HCT116 (cell line): ENCODE measurements around the gene ABCC11. TPM values are rescaled to one million over a fixed set of nuclear protein-coding genes. Genes with fewer than 3 reads are reported as not detected.
A peak's percentile ranks its signal among the peaks of the same experiment; 100 is the strongest.

Experiments
- ATAC-seq: fragments of 200-7000 bp; cut with Tn5 transposase; 2 replicates; pipeline ENCODE4 v1.9.1; 2020; ENCODE audit warnings: mild to moderate bottlenecking, moderate library complexity
- BruUV-seq: library from RNA; stranded (reverse); fragments of 400-500 nt; replicated peaks from 2 replicates; lab custom pipeline; 2021; lab: Mats Ljungman, UMichigan
- CTCF ChIA-PET: fragments of 300-600 bp; sonication (Branson Sonifier 250); formaldehyde crosslinking; loops from one replicate; lab custom pipeline; 2021; ENCODE audit warnings: antibody characterized with exemption; lab: Charles Lee
- POLR2A ChIA-PET: fragments of 300-600, 350-600 bp; sonication (Branson Sonifier 250); formaldehyde crosslinking; loops from one replicate; lab custom pipeline; 2021; ENCODE audit warnings: antibody characterized with exemption; lab: Charles Lee
- RAD21 ChIA-PET, 2 experiments: fragments of 300-600 bp; sonication (Branson Sonifier 250); formaldehyde crosslinking; loops; one replicate each; lab custom pipeline; 2023; ENCODE audit warnings: low total read pairs in 2 of 2; ENCODE audit not compliant: uncharacterized antibody in 2 of 2, unreplicated experiment in 2 of 2, low non-redundant PET in 1 of 2; lab: Charles Lee
- DNase-seq: peaks from one replicate; pipeline ENCODE4 v3.0.0-alpha.2; 2010; ENCODE audit warnings: low read depth, low spot score
- H2AFZ ChIP-seq: fragments of 200-600 bp; shearing (Covaris generic), sonication (generic); 2 replicates; pipeline ENCODE4 v1.6.1; 2017; ENCODE audit warnings: low read depth, mixed run types, mixed read lengths, antibody characterized with exemption, low read length; ENCODE audit not compliant: poor library complexity, severe bottlenecking
- H3K27ac ChIP-seq: 2 replicates; pipeline ENCODE4 v1.5.1; 2012; ENCODE audit warnings: low read depth, low read length
- H3K27me3 ChIP-seq: fragments of 200-600 bp; sonication (generic); 2 replicates; pipeline ENCODE4 v1.6.1; 2016; ENCODE audit warnings: mixed run types, low read length, mixed read lengths; ENCODE audit not compliant: insufficient read depth
- H3K36me3 ChIP-seq, 2 experiments: fragments of 200-500 bp in 1 of 2; fragments of 200-600 bp in 1 of 2; sonication (Bioruptor generic) in 1 of 2; sonication (generic) in 1 of 2; 2 replicates each; pipeline versions ENCODE4 v1.5.1 to v1.6.1; 2014 to 2016; ENCODE audit warnings: low read length in 2 of 2, inconsistent platforms in 1 of 2, mixed read lengths in 1 of 2, mixed run types in 1 of 2; ENCODE audit not compliant: insufficient read depth in 2 of 2, control insufficient read depth in 1 of 2
- H3K4me1 ChIP-seq, 2 experiments: fragments of 200-600 bp in 1 of 2; sonication (generic) in 1 of 2; 2 replicates each; pipeline versions ENCODE4 v1.5.1 to v1.6.1; 2012 to 2017; ENCODE audit warnings: low read length in 2 of 2, inconsistent platforms in 1 of 2, mild to moderate bottlenecking in 1 of 2, mixed read lengths in 1 of 2, mixed run types in 1 of 2, moderate library complexity in 1 of 2; ENCODE audit not compliant: insufficient read depth in 2 of 2, control insufficient read depth in 1 of 2
- H3K4me2 ChIP-seq: fragments of 200-600 bp; sonication (generic); 2 replicates; pipeline ENCODE4 v1.6.1; 2017; ENCODE audit warnings: mixed run types, low read length, mixed read lengths
- H3K4me3 ChIP-seq, 2 experiments: fragments of 200-600 bp in 1 of 2; sonication (generic) in 1 of 2; replicated peaks in 1 of 2; 2 replicates each; pipeline ENCODE4 v1.5.1; 2011 to 2016; ENCODE audit warnings: low read length in 2 of 2, control low read depth in 1 of 2, low read depth in 1 of 2, mild to moderate bottlenecking in 1 of 2, mixed read lengths in 1 of 2, mixed run types in 1 of 2
- H3K79me2 ChIP-seq: fragments of 200-600 bp; sonication (generic); 2 replicates; pipeline ENCODE4 v1.6.1; 2017; ENCODE audit warnings: mild to moderate bottlenecking, mixed run types, low read length, moderate library complexity, mixed read lengths; ENCODE audit not compliant: insufficient read depth
- H3K9ac ChIP-seq: fragments of 200-600 bp; sonication (generic); 2 replicates; pipeline ENCODE4 v1.6.1; 2016; ENCODE audit warnings: low read length, mixed read lengths
- H3K9me2 ChIP-seq: fragments of 200-600 bp; sonication (generic), shearing (Covaris generic); 2 replicates; pipeline ENCODE4 v1.6.1; 2017; ENCODE audit warnings: mixed run types, mild to moderate bottlenecking, moderate library complexity; ENCODE audit not compliant: insufficient read depth
- H3K9me3 ChIP-seq, 2 experiments: fragments of 200-500 bp in 1 of 2; fragments of 200-600 bp in 1 of 2; sonication (Bioruptor generic) in 1 of 2; sonication (generic) in 1 of 2; 2 replicates each; pipeline ENCODE4 v1.6.1; 2014 to 2017; ENCODE audit warnings: low read length in 2 of 2, mixed read lengths in 2 of 2, inconsistent platforms in 1 of 2, low read depth in 1 of 2, mild to moderate bottlenecking in 1 of 2, mixed run types in 1 of 2, moderate library complexity in 1 of 2; ENCODE audit not compliant: control insufficient read depth in 1 of 2, insufficient read depth in 1 of 2
- H4K20me1 ChIP-seq: fragments of 200-600 bp; sonication (generic), shearing (Covaris generic); 2 replicates; pipeline ENCODE4 v1.6.1; 2017; ENCODE audit warnings: mixed run types, mild to moderate bottlenecking, moderate library complexity; ENCODE audit not compliant: insufficient read depth
- ATF3 ChIP-seq: IDR thresholded peaks from 2 replicates; pipeline ENCODE4 v1.6.1; 2012
- CBX3 ChIP-seq: IDR thresholded peaks from 2 replicates; pipeline ENCODE4 v1.6.1; 2012; ENCODE audit warnings: low read depth
- EZH2 ChIP-seq: fragments of 200-600 bp; sonication (generic); IDR thresholded peaks from 2 replicates; pipeline ENCODE4 v1.6.1; 2017; ENCODE audit warnings: antibody characterized with exemption, mixed run types
- EZH2phosphoT487 ChIP-seq: fragments of 200-600 bp; IDR thresholded peaks from 2 replicates; pipeline ENCODE4 v1.6.1; 2018; ENCODE audit warnings: antibody characterized with exemption, borderline replicate concordance
- FOSL1 ChIP-seq: IDR thresholded peaks from 2 replicates; pipeline ENCODE4 v1.6.1; 2012; ENCODE audit warnings: low read depth
- JUND ChIP-seq: IDR thresholded peaks from 2 replicates; pipeline ENCODE4 v1.6.1; 2012
- POLR2A ChIP-seq: IDR thresholded peaks from 2 replicates; pipeline ENCODE4 v1.7.0; 2011; ENCODE audit warnings: borderline replicate concordance; ENCODE audit not compliant: insufficient read depth, insufficient read length; ENCODE audit errors: extremely low read depth
- POLR2AphosphoS5 ChIP-seq: IDR thresholded peaks from 2 replicates; pipeline ENCODE4 v1.6.1; 2011; ENCODE audit warnings: mild to moderate bottlenecking, low read depth, low read length, moderate library complexity
- RAD21 ChIP-seq: IDR thresholded peaks from 2 replicates; pipeline ENCODE4 v1.6.1; 2012; ENCODE audit warnings: low read depth, mild to moderate bottlenecking
- REST ChIP-seq: IDR thresholded peaks from 2 replicates; pipeline ENCODE4 v1.6.1; 2012; ENCODE audit warnings: low read depth
- SIN3A ChIP-seq: IDR thresholded peaks from 2 replicates; pipeline ENCODE4 v1.6.1; 2012; ENCODE audit warnings: low read depth
- SP1 ChIP-seq: IDR thresholded peaks from 2 replicates; pipeline ENCODE4 v1.6.1; 2012; ENCODE audit warnings: low read depth
- SRF ChIP-seq: IDR thresholded peaks from 2 replicates; pipeline ENCODE4 v1.6.1; 2012; ENCODE audit warnings: low read depth
- TCF7L2 ChIP-seq: IDR thresholded peaks from 2 replicates; pipeline ENCODE4 v1.7.0; 2011; ENCODE audit warnings: borderline replicate concordance, inconsistent platforms; ENCODE audit not compliant: insufficient read depth, insufficient read length; ENCODE audit errors: extremely low read depth
- YY1 ChIP-seq: IDR thresholded peaks from 2 replicates; pipeline ENCODE4 v1.6.1; 2011; ENCODE audit warnings: low read length, low read depth, moderate library complexity, mild to moderate bottlenecking; ENCODE audit not compliant: insufficient replicate concordance; ENCODE audit errors: extremely low read depth
- ZFX ChIP-seq: fragments of 450-650 bp; IDR thresholded peaks from 2 replicates; pipeline ENCODE4 v1.6.1; 2017
- intact Hi-C: fragments of 100-400 bp; cut with micrococcal nuclease; formaldehyde crosslinking; loops from 2 replicates; pipeline ENCODE4 v1.10.0; 2022
- total RNA-seq: library from RNA; stranded (reverse); gene quantifications from one replicate; pipeline ENCODE4 v1.2.1, GENCODE V29; 2021; ENCODE audit not compliant: unreplicated experiment
- TF ChIP-seq, protein P1 (sequence below), 3 experiments: fragments of 200-600 bp in 1 of 3; sonication (generic) in 1 of 3; IDR thresholded peaks in 2 of 3; conservative IDR thresholded peaks in 1 of 3; 2 replicates each; pipeline ENCODE4 v1.5.1; 2012 to 2017; ENCODE audit warnings: low read depth in 2 of 3, low read length in 2 of 3, antibody characterized with exemption in 1 of 3, borderline replicate concordance in 1 of 3, control low read depth in 1 of 3, mild to moderate bottlenecking in 1 of 3, mixed read lengths in 1 of 3, mixed run types in 1 of 3, moderate library complexity in 1 of 3; ENCODE audit not compliant: insufficient read depth in 1 of 3

ABCC11 gene
- total RNA-seq, 1 experiment from 2014 or later = 0.54 TPM

GRCh38 chr16:48123104-48123788 lies 124.1 kb downstream of the ABCC11 start (continued):
- TF ChIP-seq ATF3 = peak; percentile 56; the same call in 1 of the 2 replicates
- 0 out of 2 replicates have a peak, but pooled peaks have one; percentile 15 for TF ChIP-seq POLR2AphosphoS5
- TF ChIP-seq RAD21 = no peak
- TF ChIP-seq POLR2A = no peak
- TF ChIP-seq YY1 = peak; percentile 76
- peak; percentile 91 for TF ChIP-seq SP1
- TF ChIP-seq FOSL1 = peak; percentile 99
- no peak for TF ChIP-seq EZH2phosphoT487
- TF ChIP-seq, protein P1, sequence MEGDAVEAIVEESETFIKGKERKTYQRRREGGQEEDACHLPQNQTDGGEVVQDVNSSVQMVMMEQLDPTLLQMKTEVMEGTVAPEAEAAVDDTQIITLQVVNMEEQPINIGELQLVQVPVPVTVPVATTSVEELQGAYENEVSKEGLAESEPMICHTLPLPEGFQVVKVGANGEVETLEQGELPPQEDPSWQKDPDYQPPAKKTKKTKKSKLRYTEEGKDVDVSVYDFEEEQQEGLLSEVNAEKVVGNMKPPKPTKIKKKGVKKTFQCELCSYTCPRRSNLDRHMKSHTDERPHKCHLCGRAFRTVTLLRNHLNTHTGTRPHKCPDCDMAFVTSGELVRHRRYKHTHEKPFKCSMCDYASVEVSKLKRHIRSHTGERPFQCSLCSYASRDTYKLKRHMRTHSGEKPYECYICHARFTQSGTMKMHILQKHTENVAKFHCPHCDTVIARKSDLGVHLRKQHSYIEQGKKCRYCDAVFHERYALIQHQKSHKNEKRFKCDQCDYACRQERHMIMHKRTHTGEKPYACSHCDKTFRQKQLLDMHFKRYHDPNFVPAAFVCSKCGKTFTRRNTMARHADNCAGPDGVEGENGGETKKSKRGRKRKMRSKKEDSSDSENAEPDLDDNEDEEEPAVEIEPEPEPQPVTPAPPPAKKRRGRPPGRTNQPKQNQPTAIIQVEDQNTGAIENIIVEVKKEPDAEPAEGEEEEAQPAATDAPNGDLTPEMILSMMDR (IDR thresholded peaks at IDR 0.05 in 2 of 3, conservative IDR thresholded peaks at IDR 0.05 in 1 of 3; ENCODE audit: borderline replicate concordance in 1 of 3, insufficient read depth in 1 of 3, low read depth in 2 of 3, low read length in 2 of 3) = no peak
- TF ChIP-seq EZH2 = no peak
- TF ChIP-seq SIN3A = peak; percentile 59; the same call in 1 of the 2 replicates

GRCh38 chr16:48121276-48121675 lies 126.1 kb downstream of the ABCC11 start:
- Histone ChIP-seq H2AFZ (no peak overlapping the region), H3K4me1 (peaks cover 10 to 29% of the 10 kb centered on the region in 2 experiments), H3K79me2 (no peaks in the 10 kb centered on the region), H3K27ac (no peak overlapping the region), H3K9ac (no peak overlapping the region), H3K9me2 (no peaks in the 10 kb centered on the region), H4K20me1 (no peaks in the 10 kb centered on the region), H3K4me3 (no peak overlapping the region), H3K4me2 (no peak overlapping the region), H3K9me3 (no peaks in the 10 kb centered on the region), H3K36me3 (no peaks in the 10 kb centered on the region), H3K27me3 (no peaks in the 10 kb centered on the region)
- no peak for DNase-seq
- intact Hi-C loops = loop anchor here (5.0 kb wide), 1 partner anchor 1084 kb away; no protein-coding TSS in a partner anchor
- CTCF ChIA-PET = interaction anchor here (1.2 kb wide), 1 partner anchor 980 kb away, joined by 3 read pairs; no protein-coding TSS in a partner anchor
- no TSS peak for BruUV-seq
- POLR2A ChIA-PET = no interaction called here
- no peak for ATAC-seq
- RAD21 ChIA-PET = no interaction called here
- TF ChIP-seq CBX3 = no peak
- no peak for TF ChIP-seq ATF3
- TF ChIP-seq ZFX = no peak
- TF ChIP-seq SRF = no peak
- no peak for TF ChIP-seq REST
- TF ChIP-seq SIN3A = no peak
- TF ChIP-seq POLR2A = no peak
- no peak for TF ChIP-seq FOSL1
- TF ChIP-seq TCF7L2 = no peak
- no peak for TF ChIP-seq JUND
